ENCODE measurements around the gene A2M. TPM values are rescaled to one million over a fixed set of nuclear protein-coding genes. Genes with fewer than 3 reads are reported as not detected.
A peak's percentile ranks its signal among the peaks of the same experiment; 100 is the strongest.

Gene A2M
- total and polyA plus RNA-seq, 2 of the 13 experiments (the other 11 are each of a cell fraction or from before 2014, with no cell fraction given), result 2,807 to 6,551 TPM

GRCh38 chr12:9114946-9115345, 773 bp downstream of the A2M start (continued):
- TF ChIP-seq ATF2 (CRISPR knock-in tag; IDR thresholded peaks at IDR 0.05), result peak; percentile 14; the same call in 1 of the 2 replicates
- TF ChIP-seq MLLT10 (CRISPR knock-in tag; IDR thresholded peaks at IDR 0.05), result peak; percentile 27; the same call in 1 of the 2 replicates
- TF ChIP-seq ZSCAN9 (CRISPR knock-in tag; IDR thresholded peaks at IDR 0.05; ENCODE audit: borderline replicate concordance), result no peak
- no peak for TF ChIP-seq ZNF543 (CRISPR knock-in tag; IDR thresholded peaks at IDR 0.05)
- peak; percentile 92 for TF ChIP-seq AGO2 (optimal IDR thresholded peaks at IDR 0.05; ENCODE audit: low read depth, low read length)
- no peak for TF ChIP-seq CHD2 (IDR thresholded peaks at IDR 0.05; ENCODE audit: low read depth, low read length)
- peak; percentile 84 for TF ChIP-seq RBM22 (optimal IDR thresholded peaks at IDR 0.05; ENCODE audit: low read length)
- TF ChIP-seq ZC3H4 (CRISPR knock-in tag; IDR thresholded peaks at IDR 0.05; ENCODE audit: borderline replicate concordance), result peak; percentile 67; the same call in 1 of the 2 replicates
- TF ChIP-seq FIP1L1 (IDR thresholded peaks at IDR 0.05; ENCODE audit: borderline replicate concordance, insufficient read depth, low read depth, low read length), result peak; percentile 96; the same call in 1 of the 2 replicates
- no peak for TF ChIP-seq ZNF674 (CRISPR knock-in tag; IDR thresholded peaks at IDR 0.05; ENCODE audit: low read depth)
- TF ChIP-seq YY1 (IDR thresholded peaks at IDR 0.05; ENCODE audit: insufficient read depth, insufficient replicate concordance, low read depth, low read length), result no peak
- TF ChIP-seq CEBPG (CRISPR knock-in tag; IDR thresholded peaks at IDR 0.05), result peak; percentile 62
- TF ChIP-seq POLR2A (IDR thresholded peaks at IDR 0.05; ENCODE audit: insufficient read depth in 1 of 2, low read depth in 2 of 2, low read length in 2 of 2), result peak in 1 of 2 experiments; percentile 46; a peak in 2 of 4 replicates
- 0 out of 2 replicates have a peak, but pooled peaks have one; percentile 52 for TF ChIP-seq NKX3-1 (CRISPR knock-in tag; IDR thresholded peaks at IDR 0.05)
- 0 out of 4 replicates have a peak, but pooled peaks of 1 of the 2 experiments have one; percentile 46 for TF ChIP-seq ATF4 (CRISPR knock-in tag; IDR thresholded peaks at IDR 0.05)
- TF ChIP-seq CEBPB (IDR thresholded peaks at IDR 0.05; ENCODE audit: borderline replicate concordance, low read depth, low read length), result peak; percentile 75; the same call in 1 of the 2 replicates
- TF ChIP-seq PAF1 (CRISPR knock-in tag; IDR thresholded peaks at IDR 0.05), result peak; percentile 99
- TF ChIP-seq ZNF331 (CRISPR knock-in tag; IDR thresholded peaks at IDR 0.05), result 0 out of 2 replicates have a peak, but pooled peaks have one; percentile 9
- TF ChIP-seq POLR2AphosphoS5 (IDR thresholded peaks at IDR 0.05; ENCODE audit: low read depth, low read length), result peak; percentile 42; the same call in 1 of the 2 replicates
- TF ChIP-seq RBFOX2 (IDR thresholded peaks at IDR 0.05; ENCODE audit: low read depth, low read length), result peak; percentile 11; the same call in 1 of the 2 replicates
- no peak for TF ChIP-seq ZNF558 (CRISPR knock-in tag; IDR thresholded peaks at IDR 0.05; ENCODE audit: borderline replicate concordance)
- TF ChIP-seq ATF7 (IDR thresholded peaks at IDR 0.05), result 0 out of 2 replicates have a peak, but pooled peaks have one; percentile 21
- no peak for TF ChIP-seq ATF7 (CRISPR knock-in tag; IDR thresholded peaks at IDR 0.05)
- TF ChIP-seq SNRNP70 (IDR thresholded peaks at IDR 0.05; ENCODE audit: low read depth, low read length), result peak; percentile 93; the same call in 1 of the 2 replicates
- TF ChIP-seq ISL2 (CRISPR knock-in tag; IDR thresholded peaks at IDR 0.05), result 0 out of 2 replicates have a peak, but pooled peaks have one; percentile 17

All from HepG2 (cell line).